Astrocyte (in vitro differentiated cells and primary cell): ENCODE measurements around the gene WASF2. TPM values are rescaled to one million over a fixed set of nuclear protein-coding genes. Genes with fewer than 3 reads are reported as not detected.

Source experiments
- DNase-seq: peaks from one replicate; pipeline ENCODE4 v3.0.0-alpha.2; 2010; ENCODE audit warnings: low read depth
- FAIRE-seq: peaks from 2 replicates; lab custom pipeline; 2011; peaks lifted over from hg19 to GRCh38; lab: Jason Lieb, UNC
- H2AFZ ChIP-seq: 2 replicates; pipeline ENCODE4 v1.6.0; 2012; ENCODE audit warnings: low read depth, low read length, inconsistent platforms
- H3K27ac ChIP-seq: 2 replicates; pipeline ENCODE4 v1.5.1; 2011; ENCODE audit warnings: low read depth, low read length, inconsistent platforms
- H3K27me3 ChIP-seq: 2 replicates; pipeline ENCODE4 v1.6.0; 2011; ENCODE audit warnings: low read length, inconsistent platforms; ENCODE audit not compliant: insufficient read depth
- H3K36me3 ChIP-seq: 2 replicates; pipeline ENCODE4 v1.5.1; 2011; ENCODE audit warnings: low read length, inconsistent platforms; ENCODE audit not compliant: insufficient read depth
- H3K4me1 ChIP-seq: 2 replicates; pipeline ENCODE4 v1.5.1; 2011; ENCODE audit warnings: low read length, inconsistent platforms; ENCODE audit not compliant: insufficient read depth
- H3K4me2 ChIP-seq: 2 replicates; pipeline ENCODE4 v1.6.0; 2012; ENCODE audit warnings: low read length, inconsistent platforms
- H3K4me3 ChIP-seq: 2 replicates; pipeline ENCODE4 v1.5.1; 2011; ENCODE audit warnings: low read depth, mild to moderate bottlenecking, low read length, inconsistent platforms; ENCODE audit not compliant: insufficient read depth
- H3K79me2 ChIP-seq: 2 replicates; pipeline ENCODE4 v1.6.0; 2012; ENCODE audit warnings: mild to moderate bottlenecking, low read length, inconsistent platforms; ENCODE audit not compliant: insufficient read depth
- H3K9ac ChIP-seq: 2 replicates; pipeline ENCODE4 v1.6.0; 2012; ENCODE audit warnings: mild to moderate bottlenecking, low read length, inconsistent platforms
- H3K9me3 ChIP-seq: 2 replicates; pipeline ENCODE4 v1.5.1; 2012; ENCODE audit warnings: low read depth, mild to moderate bottlenecking, low read length, inconsistent platforms; ENCODE audit not compliant: insufficient read depth
- H4K20me1 ChIP-seq: 2 replicates; pipeline ENCODE4 v1.6.0; 2012; ENCODE audit warnings: low read length, inconsistent platforms; ENCODE audit not compliant: insufficient read depth
- H3K27ac Mint-ChIP-seq: one replicate; pipeline ENCODE4 v1.8.0; 2021; ENCODE audit warnings: mild to moderate bottlenecking, mixed read lengths; ENCODE audit not compliant: unreplicated experiment
- H3K27me3 Mint-ChIP-seq: one replicate; pipeline ENCODE4 v1.8.0; 2021; ENCODE audit warnings: low read depth, mixed read lengths; ENCODE audit not compliant: unreplicated experiment
- H3K36me3 Mint-ChIP-seq: one replicate; pipeline ENCODE4 v1.8.0; 2021; ENCODE audit warnings: low read depth, mixed read lengths; ENCODE audit not compliant: unreplicated experiment
- H3K4me1 Mint-ChIP-seq: one replicate; pipeline ENCODE4 v1.8.0; 2021; ENCODE audit warnings: low read depth, mixed read lengths; ENCODE audit not compliant: unreplicated experiment
- H3K4me3 Mint-ChIP-seq: one replicate; pipeline ENCODE4 v1.8.0; 2021; ENCODE audit warnings: mild to moderate bottlenecking, moderate library complexity, mixed read lengths; ENCODE audit not compliant: unreplicated experiment
- H3K9me3 Mint-ChIP-seq: one replicate; pipeline ENCODE4 v1.8.0; 2021; ENCODE audit warnings: mild to moderate bottlenecking, mixed read lengths; ENCODE audit not compliant: unreplicated experiment
- CTCF ChIP-seq: IDR thresholded peaks from 2 replicates; pipeline ENCODE4 v1.5.1; 2011; ENCODE audit warnings: low read depth, mild to moderate bottlenecking, inconsistent platforms, low read length, moderate library complexity; ENCODE audit not compliant: insufficient read depth
- EZH2 ChIP-seq: IDR thresholded peaks from 2 replicates; pipeline ENCODE4 v1.6.1; 2012; ENCODE audit warnings: mild to moderate bottlenecking, low read length, inconsistent platforms; ENCODE audit not compliant: insufficient read depth
- total RNA-seq: library from RNA; stranded (reverse); gene quantifications from 2 replicates; pipeline ENCODE4 v1.2.1, GENCODE V29; 2021

The WASF2 gene
- total RNA-seq, 1 donor from 2014 or later, result 86.9 TPM

DNA sequence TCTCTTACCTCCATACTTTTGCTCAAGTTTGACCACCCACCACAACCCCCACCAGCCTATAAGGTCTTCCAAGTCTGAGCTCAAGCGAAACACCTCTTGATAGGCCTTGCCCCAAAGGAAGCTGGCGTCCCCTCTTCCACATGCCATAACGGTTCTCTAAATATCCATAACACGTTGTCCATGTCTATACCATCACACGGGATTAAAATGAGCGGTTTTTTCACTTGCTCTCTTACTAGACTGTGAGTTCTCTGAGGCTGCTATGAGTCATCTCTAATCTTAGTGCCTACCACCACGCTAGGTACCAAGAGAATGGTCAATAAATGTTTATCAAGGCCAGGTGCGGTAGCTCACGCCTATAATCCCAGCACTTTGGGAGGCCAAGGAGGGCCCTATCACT lies 41.0 kb downstream of the WASF2 start:
- Histone ChIP-seq H3K4me3 (no peak overlapping the region), H3K4me2 (no peak overlapping the region), H3K36me3 (no peaks in the 10 kb centered on the region), H3K27me3 (no peaks in the 10 kb centered on the region), H3K4me1 (no peaks in the 10 kb centered on the region), H3K79me2 (peaks cover 75% of the 10 kb centered on the region), H2AFZ (no peak overlapping the region), H4K20me1 (peaks cover 66% of the 10 kb centered on the region), H3K9ac (no peak overlapping the region), H3K27ac (no peak overlapping the region), H3K9me3 (no peaks in the 10 kb centered on the region)
- H3K4me3 Mint-ChIP-seq, result no peak overlapping the region
- DNase-seq, result no peak
- peaks cover 13% of the 10 kb centered on the region for H3K4me1 Mint-ChIP-seq
- H3K27ac Mint-ChIP-seq, result peak overlapping the region; percentile 38
- no peaks in the 10 kb centered on the region for H3K9me3 Mint-ChIP-seq
- peaks cover 4% of the 10 kb centered on the region for H3K36me3 Mint-ChIP-seq
- H3K27me3 Mint-ChIP-seq, result no peaks in the 10 kb centered on the region
- TF ChIP-seq EZH2 (no peak), CTCF (no peak)
- FAIRE-seq, result no peak

DNA sequence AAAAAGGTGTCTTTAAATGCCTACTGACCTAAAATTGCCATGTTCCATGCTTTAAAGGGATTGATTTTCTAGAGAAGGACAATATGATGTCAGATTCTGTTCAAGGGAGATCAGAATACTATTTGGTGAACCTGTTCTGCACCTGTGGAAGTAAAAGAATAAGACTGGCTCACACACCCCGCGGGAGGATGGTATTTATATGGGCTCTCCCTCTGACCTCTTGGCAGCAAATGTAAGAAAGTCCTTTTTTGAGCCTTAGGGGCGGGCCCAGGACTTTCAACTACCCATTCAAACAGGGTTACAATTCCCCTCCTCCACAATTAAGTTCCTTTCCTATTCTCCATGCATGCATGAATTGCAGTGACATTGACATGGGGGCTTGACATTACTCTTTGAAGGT lies 42.1 kb downstream of the WASF2 start:
- Histone ChIP-seq H3K27me3 (no peaks in the 10 kb centered on the region), H3K4me1 (no peaks in the 10 kb centered on the region), H3K4me3 (no peak overlapping the region), H2AFZ (no peak overlapping the region), H3K36me3 (no peaks in the 10 kb centered on the region), H3K9me3 (no peaks in the 10 kb centered on the region), H3K9ac (no peak overlapping the region), H3K79me2 (peaks cover 79% of the 10 kb centered on the region), H3K4me2 (no peak overlapping the region), H4K20me1 (peaks cover 68% of the 10 kb centered on the region), H3K27ac (no peak overlapping the region)
- Mint-ChIP-seq H3K4me3 (no peak overlapping the region), H3K4me1 (peaks cover 13% of the 10 kb centered on the region), H3K36me3 (peaks cover 4% of the 10 kb centered on the region), H3K27me3 (no peaks in the 10 kb centered on the region), H3K9me3 (no peaks in the 10 kb centered on the region), H3K27ac (no peak overlapping the region)
- DNase-seq (no peak), FAIRE-seq (no peak)
- no peak for TF ChIP-seq EZH2
- TF ChIP-seq CTCF, result no peak

GRCh38 chr1:27447399-27447798 lies 42.6 kb downstream of the WASF2 start:
- peaks cover 13% of the 10 kb centered on the region for H3K4me1 Mint-ChIP-seq
- peaks cover 68% of the 10 kb centered on the region for H4K20me1 ChIP-seq

More at GRCh38 chr1:27447399-27447798, 42.6 kb downstream of the WASF2 start:
- Histone ChIP-seq H3K9me3 (no peaks in the 10 kb centered on the region), H3K4me1 (no peaks in the 10 kb centered on the region), H3K27ac (no peak overlapping the region), H3K4me3 (no peak overlapping the region), H2AFZ (no peak overlapping the region), H3K36me3 (no peaks in the 10 kb centered on the region), H3K79me2 (peaks cover 84% of the 10 kb centered on the region), H3K9ac (no peak overlapping the region), H3K27me3 (no peaks in the 10 kb centered on the region), H3K4me2 (no peak overlapping the region)
- FAIRE-seq (no peak), DNase-seq (no peak)
- no peak overlapping the region for H3K4me3 Mint-ChIP-seq
- TF ChIP-seq CTCF, result no peak
- TF ChIP-seq EZH2, result no peak
- H3K27ac Mint-ChIP-seq, result no peak overlapping the region
- no peaks in the 10 kb centered on the region for H3K27me3 Mint-ChIP-seq
- H3K9me3 Mint-ChIP-seq, result no peaks in the 10 kb centered on the region
- peaks cover 4% of the 10 kb centered on the region for H3K36me3 Mint-ChIP-seq
